H1 (cell line): ENCODE data around the gene MICA. TPM values are rescaled to one million over a fixed set of nuclear protein-coding genes. Genes with fewer than 3 reads are reported as not detected.

Source experiments
- CTCF ChIA-PET: fragments of 300-600 bp; sonication (Branson Sonifier 250); formaldehyde crosslinking; loops from one replicate; lab custom pipeline; 2021; ENCODE audit not compliant: partially characterized antibody; lab: Charles Lee
- POLR2A ChIA-PET: fragments of 300-600 bp; sonication (Branson Sonifier 250); formaldehyde crosslinking; loops from one replicate; lab custom pipeline; 2021; ENCODE audit warnings: inconsistent platforms; ENCODE audit not compliant: partially characterized antibody; lab: Charles Lee
- DNase-seq, 2 experiments: peaks; one replicate each; pipeline versions ENCODE4 v3.0.0 to v3.0.0-alpha.2; 2010 to 2022; ENCODE audit warnings: low spot score in 2 of 2, low read depth in 1 of 2, mixed read lengths in 1 of 2
- FAIRE-seq: peaks from 2 replicates; lab custom pipeline; 2011; peaks lifted over from hg19 to GRCh38; lab: Jason Lieb, UNC
- H2AFZ ChIP-seq: 2 replicates; pipeline ENCODE4 v1.8.1; 2012; ENCODE audit warnings: low read length, inconsistent platforms
- H2AK5ac ChIP-seq: 2 replicates; pipeline ENCODE4 v1.6.1; 2013; ENCODE audit warnings: low read depth, low read length
- H2BK120ac ChIP-seq: replicated peaks from 2 replicates; pipeline ENCODE3; 2013; ENCODE audit warnings: low read depth, low read length, inconsistent platforms
- H2BK12ac ChIP-seq: 2 replicates; pipeline ENCODE4 v1.6.1; 2013; ENCODE audit warnings: low read depth, low read length
- H2BK15ac ChIP-seq: 2 replicates; pipeline ENCODE4 v1.6.1; 2013; ENCODE audit warnings: low read length
- H2BK20ac ChIP-seq: 2 replicates; pipeline ENCODE4 v1.6.1; 2013; ENCODE audit warnings: low read length
- H2BK5ac ChIP-seq: 2 replicates; pipeline ENCODE4 v1.6.1; 2013; ENCODE audit warnings: low read depth, low read length
- H3K14ac ChIP-seq: 2 replicates; pipeline ENCODE4 v1.6.1; 2013; ENCODE audit warnings: inconsistent platforms; ENCODE audit not compliant: insufficient read length
- H3K18ac ChIP-seq: 2 replicates; pipeline ENCODE4 v1.6.1; 2013; ENCODE audit warnings: low read length; ENCODE audit errors: extremely low read depth
- H3K23ac ChIP-seq: 2 replicates; pipeline ENCODE4 v1.6.1; 2013; ENCODE audit warnings: inconsistent platforms; ENCODE audit not compliant: insufficient read length
- H3K23me2 ChIP-seq: 2 replicates; pipeline ENCODE4 v1.6.1; 2013; ENCODE audit warnings: low read depth, low read length
- H3K27ac ChIP-seq: 2 replicates; pipeline ENCODE4 v1.6.1; 2011; ENCODE audit warnings: low read depth, low read length, inconsistent platforms
- H3K27me3 ChIP-seq, 4 experiments: replicated peaks in 1 of 4; 1 replicate in 1 of 4; 2 replicates in 3 of 4; pipeline versions ENCODE4 v1.6.1 to v1.8.1; 2011 to 2013; ENCODE audit warnings: low read length in 3 of 4, mild to moderate bottlenecking in 3 of 4, inconsistent platforms in 2 of 4, mixed read lengths in 2 of 4, moderate library complexity in 1 of 4; ENCODE audit not compliant: control insufficient read depth in 3 of 4, insufficient read depth in 3 of 4; ENCODE audit errors: extremely low read depth in 1 of 4
- H3K36me3 ChIP-seq, 4 experiments: 2 replicates each; pipeline versions ENCODE4 v1.6.1 to v1.8.1; 2011 to 2013; ENCODE audit warnings: mild to moderate bottlenecking in 4 of 4, low read length in 3 of 4, moderate library complexity in 2 of 4, control low read depth in 1 of 4, inconsistent platforms in 1 of 4; ENCODE audit not compliant: insufficient read depth in 4 of 4, control insufficient read depth in 2 of 4
- H3K4ac ChIP-seq: replicated peaks from 2 replicates; pipeline ENCODE3; 2013; ENCODE audit warnings: low read length, low read depth, mixed read lengths, inconsistent platforms; ENCODE audit not compliant: insufficient read length
- H3K4me1 ChIP-seq, 4 experiments: replicated peaks in 1 of 4; 1 replicate in 1 of 4; 2 replicates in 3 of 4; pipeline versions ENCODE4 v1.6.1 to v1.8.1; 2011 to 2013; ENCODE audit warnings: low read length in 3 of 4, inconsistent platforms in 2 of 4, mixed read lengths in 1 of 4; ENCODE audit not compliant: insufficient read depth in 4 of 4, control insufficient read depth in 3 of 4
- H3K4me2 ChIP-seq, 2 experiments: 2 replicates each; pipeline versions ENCODE4 v1.6.1 to v1.8.1; 2011 to 2013; ENCODE audit warnings: low read depth in 2 of 2, low read length in 2 of 2, control low read depth in 1 of 2, inconsistent platforms in 1 of 2, mild to moderate bottlenecking in 1 of 2; ENCODE audit not compliant: insufficient read depth in 1 of 2
- H3K4me3 ChIP-seq, 4 experiments: fragments of 200-600, 300-600 bp in 1 of 4; sonication (generic), shearing (Covaris generic), sonication (Bioruptor Twin) in 1 of 4; 2 replicates each; pipeline versions ENCODE4 v1.5.1 to v1.8.1; 2011 to 2016; ENCODE audit warnings: low read length in 4 of 4, low read depth in 3 of 4, control low read depth in 2 of 4, inconsistent platforms in 2 of 4, mild to moderate bottlenecking in 2 of 4, mixed read lengths in 1 of 4, moderate library complexity in 1 of 4; ENCODE audit not compliant: insufficient read depth in 2 of 4; ENCODE audit errors: extremely low read depth in 1 of 4
- H3K56ac ChIP-seq: replicated peaks from 2 replicates; pipeline ENCODE3; 2013; ENCODE audit warnings: low read depth, mild to moderate bottlenecking, mixed read lengths, low read length, inconsistent platforms; ENCODE audit not compliant: insufficient read length
- H3K79me1 ChIP-seq: 2 replicates; pipeline ENCODE4 v1.6.1; 2013; ENCODE audit warnings: low read depth, low read length, control low read depth
- H3K79me2 ChIP-seq, 2 experiments: 2 replicates each; pipeline versions ENCODE4 v1.6.1 to v1.8.1; 2012 to 2013; ENCODE audit warnings: low read length in 2 of 2, mild to moderate bottlenecking in 2 of 2, inconsistent platforms in 1 of 2; ENCODE audit not compliant: insufficient read depth in 2 of 2, control insufficient read depth in 1 of 2
- H3K9ac ChIP-seq, 4 experiments: replicated peaks in 1 of 4; 1 replicate in 1 of 4; 2 replicates in 3 of 4; pipeline versions ENCODE4 v1.6.1 to v1.8.1; 2011 to 2013; ENCODE audit warnings: low read depth in 3 of 4, low read length in 3 of 4, control low read depth in 2 of 4, mild to moderate bottlenecking in 2 of 4, moderate library complexity in 2 of 4, inconsistent platforms in 1 of 4; ENCODE audit errors: extremely low read depth in 1 of 4
- H3K9me3 ChIP-seq, 2 experiments: 2 replicates each; pipeline versions ENCODE4 v1.6.1 to v1.8.1; 2012 to 2013; ENCODE audit warnings: mild to moderate bottlenecking in 2 of 2, moderate library complexity in 2 of 2, control low read depth in 1 of 2, inconsistent platforms in 1 of 2, low read depth in 1 of 2, low read length in 1 of 2, mixed read lengths in 1 of 2; ENCODE audit not compliant: insufficient read depth in 2 of 2
- H4K20me1 ChIP-seq, 2 experiments: replicated peaks in 1 of 2; 2 replicates each; pipeline versions ENCODE3 to v1.8.1; 2011 to 2013; ENCODE audit warnings: inconsistent platforms in 2 of 2, low read length in 2 of 2, mild to moderate bottlenecking in 1 of 2; ENCODE audit not compliant: insufficient read depth in 2 of 2, control insufficient read depth in 1 of 2
- H4K5ac ChIP-seq: 2 replicates; pipeline ENCODE4 v1.6.1; 2013; ENCODE audit warnings: low read length, low read depth, mixed read lengths, inconsistent platforms; ENCODE audit not compliant: insufficient read length
- H4K8ac ChIP-seq: 2 replicates; pipeline ENCODE4 v1.8.0; 2013; ENCODE audit warnings: mild to moderate bottlenecking, moderate library complexity, low read length, inconsistent platforms; ENCODE audit not compliant: insufficient read depth; ENCODE audit errors: extremely low read depth
- H4K91ac ChIP-seq: replicated peaks from 2 replicates; pipeline ENCODE3; 2013; ENCODE audit warnings: low read length, mixed read lengths, inconsistent platforms; ENCODE audit not compliant: insufficient read length
- BACH1 ChIP-seq: IDR thresholded peaks from 2 replicates; pipeline ENCODE4 v1.6.1; 2012; ENCODE audit warnings: low read length, improper control_type of control experiment
- BRCA1 ChIP-seq: IDR thresholded peaks from 2 replicates; pipeline ENCODE4 v1.6.1; 2012; ENCODE audit warnings: low read depth, low read length, improper control_type of control experiment
- CBX5 ChIP-seq: fragments of 300-800, 300-1000 bp; sonication (generic); IDR thresholded peaks from 2 replicates; pipeline ENCODE4 v1.7.1; 2016; ENCODE audit warnings: antibody characterized with exemption, low read length, low read depth
- EP300 ChIP-seq, 2 experiments: IDR thresholded peaks; 1 replicate in 1 of 2; 2 replicates in 1 of 2; pipeline ENCODE4 v1.6.1; 2011 to 2012; ENCODE audit warnings: low read depth in 2 of 2, low read length in 2 of 2, mild to moderate bottlenecking in 2 of 2, borderline replicate concordance in 1 of 2, inconsistent platforms in 1 of 2, moderate library complexity in 1 of 2
- NRF1 ChIP-seq: IDR thresholded peaks from 2 replicates; pipeline ENCODE4 v1.6.1; 2011; ENCODE audit warnings: mild to moderate bottlenecking, low read depth, low read length, improper control_type of control experiment
- PHF8 ChIP-seq: fragments of 200-600 bp; sonication (generic); conservative IDR thresholded peaks from 2 replicates; pipeline ENCODE4 v1.7.1; 2012; ENCODE audit warnings: low read depth, mild to moderate bottlenecking, inconsistent platforms, low read length, moderate library complexity
- SP2 ChIP-seq: IDR thresholded peaks from 2 replicates; pipeline ENCODE4 v1.6.1; 2012; ENCODE audit warnings: mild to moderate bottlenecking, low read length, inconsistent platforms
- whole genome bisulfite sequencing, 2 experiments: shearing (Covaris generic) in 1 of 2; methylation state at CpG; one replicate each; pipeline versions ENCODE4 v1.1.6 to v1.1.7; 2013 to 2015; ENCODE audit warnings: low lambda C conversion rate in 2 of 2, mixed read lengths in 2 of 2, inconsistent platforms in 1 of 2, low coverage in 1 of 2, missing lambda C conversion rate in 1 of 2; ENCODE audit not compliant: insufficient replicate concordance in 2 of 2, insufficient coverage in 1 of 2, insufficient read length in 1 of 2; ENCODE audit errors: extremely low coverage in 1 of 2, missing lambda C conversion rate in 1 of 2; 5-methylcytosine and 5-hydroxymethylcytosine counted together
- polyA plus RNA-seq, 7 experiments: library from polyadenylated mRNA; depleted of rRNA in 3 of 7; stranded (reverse) in 5 of 7; unstranded in 2 of 7; fragments of >200 nt in 5 of 7; fragments of 200-250 nt in 2 of 7; gene quantifications; 1 replicate in 5 of 7; 2 replicates in 1 of 7; 4 replicates in 1 of 7; pipeline versions ENCODE4 v1.2.1 to v1.2.3, GENCODE V29; 2011 to 2013; ENCODE audit warnings: missing spikeins in 2 of 7, mixed read lengths in 2 of 7
- total RNA-seq: library from RNA; stranded (reverse); fragmentation: NEBNext Ultra II Directional; extraction: Animal tissue kit (Norgen Biotek cat#: 25700); gene quantifications from 2 replicates; pipeline ENCODE4 v1.2.1, GENCODE V29; 2021
- TF ChIP-seq, protein P1 (sequence below): IDR thresholded peaks from 2 replicates; pipeline ENCODE4 v1.6.1; 2012; ENCODE audit warnings: inconsistent platforms

The MICA gene
- total and polyA plus RNA-seq, 2 of the 8 experiments (the other 6 are each of a cell fraction or from before 2014, with no cell fraction given), result 12.5 to 16.3 TPM

GRCh38 chr6:31381666-31382065 is 21.7 kb upstream of the MICA start:
- Histone ChIP-seq H3K4me3 (no peak overlapping the region), H3K9me3 (no peaks in the 10 kb centered on the region), H3K27ac (no peak overlapping the region), H2BK20ac (no peak overlapping the region), H3K79me1 (no peaks in the 10 kb centered on the region), H3K18ac (no peak overlapping the region), H3K27me3 (peaks cover 0 to 3% (median 0%) of the 10 kb centered on the region in 4 experiments; a peak in 1 of 7 replicates), H3K36me3 (no peaks in the 10 kb centered on the region), H3K4ac (no peak overlapping the region), H2BK12ac (no peak overlapping the region), H4K20me1 (peaks cover 0 to 2% of the 10 kb centered on the region in 2 experiments), H3K23me2 (no peaks in the 10 kb centered on the region), H2AFZ (no peak overlapping the region), H2BK120ac (no peak overlapping the region), H2BK5ac (no peak overlapping the region), H3K9ac (no peak overlapping the region), H2BK15ac (no peak overlapping the region), H2AK5ac (no peak overlapping the region), H3K56ac (no peak overlapping the region), H3K4me1 (peaks cover 0 to 2% (median 0%) of the 10 kb centered on the region in 4 experiments; a peak in 1 of 7 replicates), H4K8ac (no peak overlapping the region), H3K4me2 (no peak overlapping the region), H4K91ac (no peak overlapping the region), H4K5ac (no peak overlapping the region), H3K14ac (no peak overlapping the region), H3K79me2 (no peaks in the 10 kb centered on the region), H3K23ac (no peak overlapping the region)
- ChIA-PET POLR2A (interaction anchor here (0.5 to 0.8 kb wide), 2 partner anchors 67 to 598 kb away, joined by 3 read pairs; no protein-coding TSS in a partner anchor), CTCF (interaction anchor here (0.6 to 2.6 kb wide), 6 partner anchors 9 to 278 kb away, joined by 3 to 8 read pairs (median 3); no protein-coding TSS in a partner anchor)
- FAIRE-seq (no peak), DNase-seq (no peak)
- 80% methylated on average over 3 of the region's 4 CpGs; no CpG with 5 or more reads in 1 of the 2 experiments for WGBS, 2 experiments
- no peak for TF ChIP-seq NRF1
- no peak for TF ChIP-seq PHF8
- TF ChIP-seq, protein P1, sequence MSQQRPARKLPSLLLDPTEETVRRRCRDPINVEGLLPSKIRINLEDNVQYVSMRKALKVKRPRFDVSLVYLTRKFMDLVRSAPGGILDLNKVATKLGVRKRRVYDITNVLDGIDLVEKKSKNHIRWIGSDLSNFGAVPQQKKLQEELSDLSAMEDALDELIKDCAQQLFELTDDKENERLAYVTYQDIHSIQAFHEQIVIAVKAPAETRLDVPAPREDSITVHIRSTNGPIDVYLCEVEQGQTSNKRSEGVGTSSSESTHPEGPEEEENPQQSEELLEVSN, result no peak
- TF ChIP-seq CBX5, result no peak
- no peak for TF ChIP-seq BACH1
- no peak for TF ChIP-seq EP300 (IDR thresholded peaks at IDR 0.05; ENCODE audit: borderline replicate concordance in 1 of 2, low read depth in 2 of 2, low read length in 2 of 2)
- no peak for TF ChIP-seq BRCA1
- no peak for TF ChIP-seq SP2
